Renal pelvis (tissue), 12 donors: ENCODE data around the gene TEX12. TPM values are rescaled to one million over a fixed set of nuclear protein-coding genes. Genes with fewer than 3 reads are reported as not detected.
"Not testable (repeated sequence)": the region's sequence is repeated elsewhere in the genome, so short reads cannot be mapped to it uniquely, and the experiment has no call there.

Experiments
- DNase-seq: peaks from one replicate; pipeline ENCODE4 v3.0.0-alpha.2; 2013
- long read RNA-seq, 16 experiments: transcript quantifications; one replicate each; lab custom pipeline, GENCODE V29; 2026
- polyA plus RNA-seq, 3 donors: library from polyadenylated mRNA; unstranded; fragments of 120-200 nt; gene quantifications; one replicate each; pipeline ENCODE4 v1.2.1, GENCODE V29; 2013; ENCODE audit not compliant: insufficient read length in 3 of 3

TEX12 gene
- polyA plus RNA-seq = under 1 TPM in 1 of 3 donors, not detected in 2; 0.42 TPM
- long read RNA-seq, donor 1 = 0 reads
- long read RNA-seq, donor 2 = 0 reads
- long read RNA-seq, donor 3 = 0 reads
- long read RNA-seq, donor 4 = 0 reads
- long read RNA-seq, donor 5 = 0 reads
- long read RNA-seq, donor 6 = 0 reads
- long read RNA-seq, donor 7 = 0 reads
- long read RNA-seq, donor 8 = 0 reads
- long read RNA-seq, donor 9 = 0 reads
- long read RNA-seq, donor 10 = 0 reads
- long read RNA-seq, donor 11 = 0 reads
- long read RNA-seq, donor 12 = 0 reads
- long read RNA-seq, donor 13 = 0 reads
- long read RNA-seq, donor 14 = 0 reads
- long read RNA-seq, donor 15 = 0 reads
- long read RNA-seq, donor 16 = 0 reads

DNA sequence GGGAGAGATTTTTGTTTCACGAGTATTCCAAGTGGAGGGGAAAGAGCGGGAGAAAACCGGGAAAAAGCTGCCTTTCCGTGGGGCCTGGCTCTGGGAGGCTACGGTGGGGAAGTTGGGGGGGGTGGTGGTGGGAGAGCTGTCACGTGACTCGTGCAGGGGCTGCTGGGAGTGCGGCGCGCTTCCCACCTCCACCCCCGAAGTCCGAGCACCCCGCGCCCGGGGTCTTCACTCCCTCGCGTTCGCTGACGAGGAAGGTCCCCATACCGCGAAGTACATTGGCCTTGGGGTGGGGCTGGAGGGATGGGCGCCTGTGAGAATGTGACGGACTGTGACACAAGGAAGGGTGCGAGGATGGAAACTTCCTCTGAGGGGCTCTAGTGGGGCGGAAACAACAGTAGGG lies at the start of gene TEX12:
TSS of gene TEX12 (plus strand) at position 228 of the 400 bp plus-strand sequence. CDS start 1,897 bp downstream, outside the sequence.
- DNase-seq = no peak

- DNase-seq = no peak
These were observed 49.0 kb upstream of the TEX12 start for GRCh38 chr11:112118176-112118575.

GRCh38 chr11:112121981-112122615 lies 45.1 kb upstream of the TEX12 start:
- DNase-seq = no peak

DNA sequence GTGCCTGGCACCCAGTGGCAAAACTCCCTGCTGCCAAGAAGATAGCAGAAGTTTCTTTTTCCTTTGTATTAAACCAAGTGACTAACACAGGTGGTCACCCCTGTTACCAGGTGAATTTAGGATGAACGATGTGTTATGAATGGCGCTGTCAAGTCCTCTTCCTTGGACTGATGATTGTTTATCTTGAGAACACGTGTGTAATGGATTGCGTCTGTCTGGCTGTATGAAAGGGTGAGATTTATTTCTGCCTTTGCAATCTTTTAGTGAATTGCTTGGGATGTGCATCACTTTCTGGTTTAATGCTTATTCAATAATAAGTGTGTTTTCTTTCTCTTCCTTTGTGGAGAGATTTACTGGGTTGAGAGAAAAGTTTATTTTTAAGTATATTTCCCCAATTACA lies 44.0 kb upstream of the TEX12 start:
- no peak for DNase-seq

DNA sequence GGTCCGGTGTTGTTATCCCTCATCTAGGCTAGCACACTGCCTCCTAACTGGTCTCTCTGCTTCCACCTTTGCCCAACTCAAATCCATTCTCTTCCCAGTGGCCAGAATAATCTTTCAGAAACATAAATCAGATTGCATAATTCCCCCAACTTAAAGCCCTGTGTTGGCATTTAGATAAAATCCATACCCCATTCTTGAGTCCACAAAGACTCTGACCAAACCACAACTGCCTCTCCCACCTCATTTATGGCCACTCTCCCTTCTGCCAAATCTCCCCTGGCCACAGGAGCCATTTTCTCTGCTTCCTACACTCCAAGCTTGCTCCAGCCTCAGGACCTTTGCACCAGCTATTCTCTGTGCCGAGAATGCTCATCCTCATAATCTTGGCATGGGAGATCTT lies 40.1 kb upstream of the TEX12 start:
- DNase-seq = no peak

- DNase-seq = no peak
These were observed 38.6 kb upstream of the TEX12 start for GRCh38 chr11:112128483-112129121.

DNA sequence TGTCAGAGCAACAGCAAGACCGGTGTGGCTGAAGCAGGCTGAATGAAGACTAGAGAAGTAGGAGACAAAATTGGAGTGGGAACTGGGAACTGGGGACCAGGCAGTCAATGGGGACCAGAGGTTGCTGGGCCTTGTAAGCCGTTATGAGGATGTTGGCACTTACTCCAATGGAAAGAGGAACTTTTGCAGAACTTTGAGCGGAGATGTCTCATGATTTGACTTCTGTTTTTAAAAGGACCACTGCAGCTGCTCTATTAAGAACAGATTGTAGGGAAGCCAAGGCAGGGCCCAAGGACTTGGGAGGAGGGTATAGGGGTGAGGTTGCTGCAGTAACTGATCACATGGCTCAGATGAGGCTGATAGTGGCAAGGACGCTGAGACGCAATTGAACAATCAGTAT lies 37.5 kb upstream of the TEX12 start:
- DNase-seq = no peak

- DNase-seq = no peak
These were observed 34.4 kb upstream of the TEX12 start for GRCh38 chr11:112132737-112133136.

- DNase-seq = no peak
These were observed 32.7 kb upstream of the TEX12 start for GRCh38 chr11:112134473-112134872.

DNA sequence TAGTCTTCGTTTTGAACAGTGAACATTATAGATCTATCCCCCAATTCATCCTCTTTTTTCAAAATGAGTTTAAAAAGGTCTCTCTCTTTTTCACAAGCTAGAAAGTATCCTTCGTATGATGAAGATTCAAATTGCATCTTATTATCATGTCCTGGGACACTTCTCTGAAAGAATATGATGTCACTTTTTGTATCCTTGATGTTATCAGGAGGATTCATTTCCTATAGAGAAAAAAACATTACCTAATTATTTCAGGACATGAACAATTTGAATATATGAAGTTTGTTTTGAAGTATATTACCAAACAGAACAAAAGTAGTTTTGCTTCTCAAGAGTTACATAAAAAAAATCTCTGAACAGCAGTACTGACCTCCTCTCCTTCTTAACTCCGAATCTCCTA lies 23.6 kb upstream of the TEX12 start:
- no peak for DNase-seq

DNA sequence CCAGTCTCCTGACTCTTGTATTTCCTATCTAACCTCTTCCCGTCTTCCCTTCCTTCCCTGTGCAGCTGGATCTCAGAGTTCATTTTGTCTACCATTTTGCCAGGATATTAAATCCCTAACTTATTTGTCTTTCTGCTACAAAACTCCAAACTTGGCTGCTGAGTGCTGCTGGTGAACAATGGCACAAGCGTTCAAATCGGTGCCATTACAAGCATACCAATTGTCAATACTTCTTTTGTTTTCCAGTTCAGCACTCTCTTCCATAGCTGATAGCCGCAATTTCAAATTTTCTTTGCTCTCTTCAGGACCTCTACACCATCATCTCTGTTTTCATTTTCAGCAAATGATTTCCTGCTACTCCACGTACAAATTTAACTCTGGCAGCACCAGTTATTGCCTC lies 16.7 kb upstream of the TEX12 start:
- DNase-seq = no peak

- no peak for DNase-seq
These were observed 10.8 kb upstream of the TEX12 start for GRCh38 chr11:112156153-112156955.

- no peak for DNase-seq
These were observed 10.0 kb upstream of the TEX12 start for GRCh38 chr11:112156956-112157766.

GRCh38 chr11:112159098-112160065 lies 7.8 kb upstream of the TEX12 start:
- DNase-seq = no peak

DNA sequence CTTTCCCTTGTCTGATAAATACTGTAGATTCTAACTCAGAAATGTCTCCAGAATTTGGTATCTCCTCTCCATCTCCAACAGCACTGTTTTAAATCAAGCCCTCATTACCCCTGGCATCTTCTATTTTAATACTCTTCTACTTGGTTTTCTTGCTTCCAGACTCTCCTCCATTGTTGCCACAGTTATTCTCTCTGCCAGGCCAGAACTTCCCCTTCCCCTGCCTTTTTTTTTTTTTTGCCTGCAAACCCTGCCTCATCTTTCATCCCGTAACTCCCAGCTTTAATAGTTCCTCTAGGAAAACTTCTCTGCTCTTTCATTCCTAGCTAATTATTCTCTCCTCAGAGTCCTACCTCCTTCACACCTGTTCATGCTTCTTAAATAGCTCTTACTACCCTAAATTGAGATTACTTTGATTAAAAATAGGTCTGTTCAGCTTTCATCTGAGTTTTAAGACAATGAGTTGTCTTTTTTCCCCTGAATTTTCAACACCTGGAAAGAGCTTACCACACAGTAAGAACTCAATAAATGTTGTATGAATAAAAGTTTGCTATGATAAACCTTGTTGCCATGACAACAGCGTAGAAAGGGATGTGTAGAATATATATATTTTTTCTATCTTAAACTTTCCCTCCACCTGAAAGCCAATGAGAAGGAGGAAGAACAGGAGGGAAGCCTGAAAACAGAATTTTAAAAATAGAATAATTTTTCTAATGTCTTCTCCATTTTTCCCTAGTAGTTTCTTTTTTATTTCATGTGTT lies 6.9 kb upstream of the TEX12 start:
- no peak for DNase-seq

DNA sequence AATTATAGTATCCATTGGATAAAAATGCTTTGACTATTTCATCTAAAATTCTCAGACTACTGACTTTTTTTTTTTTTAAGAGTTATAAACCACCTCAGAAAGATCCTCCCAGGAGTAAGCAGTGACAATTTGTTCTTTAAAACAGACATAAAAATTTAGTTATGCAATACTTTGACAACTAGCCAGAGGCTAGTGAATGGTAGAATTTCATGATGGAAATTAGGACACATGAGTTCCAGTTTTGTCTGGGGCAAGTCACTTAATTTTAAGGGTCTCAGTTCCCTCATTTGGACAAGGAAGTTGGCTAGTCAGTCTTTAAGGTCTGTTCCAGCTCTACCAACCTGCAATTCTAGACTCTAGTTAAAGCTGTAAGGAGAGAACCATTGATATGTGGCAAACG lies 6.2 kb upstream of the TEX12 start:
- DNase-seq = no peak

DNA sequence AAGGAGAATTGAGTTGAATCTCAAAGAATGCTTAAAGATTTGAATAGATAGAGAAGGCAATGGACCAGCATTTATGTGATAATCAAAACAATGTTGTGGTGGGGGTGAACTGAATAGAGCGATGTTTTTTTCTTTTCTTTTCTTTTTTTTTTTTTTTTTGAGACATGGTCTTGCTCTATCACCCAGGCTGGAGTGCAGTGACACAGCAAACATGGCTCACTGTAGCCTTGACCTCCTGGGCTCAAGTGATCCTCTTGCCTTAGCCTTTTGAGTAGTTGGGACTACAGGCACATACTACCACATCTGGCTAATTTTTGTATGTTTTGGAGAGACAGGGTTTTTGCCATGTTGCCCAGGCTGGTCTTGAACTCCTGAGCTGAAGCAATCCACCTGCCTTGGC lies 5.0 kb upstream of the TEX12 start:
- not testable (repeated sequence) for DNase-seq

- no peak for DNase-seq
These were observed 4.2 kb upstream of the TEX12 start for GRCh38 chr11:112162761-112163546.
